Motor neuron (in vitro differentiated cells): Measurements from ENCODE around the gene POU2AF1. TPM values are rescaled to one million over a fixed set of nuclear protein-coding genes. Genes with fewer than 3 reads are reported as not detected.
A peak's percentile ranks its signal among the peaks of the same experiment; 100 is the strongest.

Source experiments
- ATAC-seq, 8 experiments: fragments of 200-7000 bp; cut with Tn5 transposase; replicated peaks in 6 of 8; 2 replicates each; pipeline ENCODE4 v1.8.0; 2021; ENCODE audit warnings: mild to moderate bottlenecking in 8 of 8, moderate library complexity in 8 of 8
- H3K27ac ChIP-seq, 2 donors: fragments of 250-450 bp; sonication (Bioruptor Pico); 2 replicates each; pipeline ENCODE4 v1.9.0; 2021; ENCODE audit warnings: antibody characterized with exemption in 2 of 2, mild to moderate bottlenecking in 2 of 2, moderate library complexity in 1 of 2
- H3K4me1 ChIP-seq, 2 donors: fragments of 250-450 bp; sonication (Bioruptor Pico); replicated peaks in 1 of 2; 2 replicates each; pipeline ENCODE4 v1.6.1; 2021; ENCODE audit warnings: antibody characterized with exemption in 2 of 2, mild to moderate bottlenecking in 2 of 2, moderate library complexity in 1 of 2
- H3K4me3 ChIP-seq, 5 donors: fragments of 250-450 bp; sonication (Bioruptor Pico); 2 replicates each; pipeline ENCODE4 v1.9.0; 2021; ENCODE audit warnings: antibody characterized with exemption in 5 of 5, mild to moderate bottlenecking in 5 of 5, moderate library complexity in 4 of 5
- WGBS, 10 experiments: fragments of 450-650 bp; shearing (Covaris generic); methylation state at CpG; one replicate each; pipeline ENCODE4 v1.0.0; 2022; 5-methylcytosine and 5-hydroxymethylcytosine counted together
- in situ Hi-C, 9 experiments: fragments of 400-800 bp; cut with MboI; loops; one replicate each; pipeline ENCODE4 v1.15.0; 2021; ENCODE audit warnings: low sequenced_read_pairs in 9 of 9, low pct_unique_long_range_greater_than_20kb in 2 of 9; ENCODE audit not compliant: unreplicated experiment in 9 of 9
- total RNA-seq, 8 experiments: library from RNA; unstranded; fragments of 300-600 nt; gene quantifications; 2 replicates each; pipeline versions ENCODE4 v1.2.3 to v1.2.4, GENCODE V29; 2022

The POU2AF1 gene
- total RNA-seq, 8 experiments from 2014 or later: 0.05 to 1.0 (median 0.35) TPM; not detected in 2

- no peak for ATAC-seq
- Histone ChIP-seq H3K4me3 (no peak overlapping the region), H3K4me1 (peaks cover 0 to 11% of the 10 kb centered on the region in 2 donors), H3K27ac (no peak overlapping the region)
- WGBS, 10 experiments: 17 to 100% (median 86%) methylated on average over 1 to 4 of the region's 4 CpGs; no CpG with 5 or more reads in 5 of the 10 experiments
- in situ Hi-C loops: no loop called here
These were observed 13.5 kb upstream of the POU2AF1 start for GRCh38 chr11:111392552-111392951.

DNA sequence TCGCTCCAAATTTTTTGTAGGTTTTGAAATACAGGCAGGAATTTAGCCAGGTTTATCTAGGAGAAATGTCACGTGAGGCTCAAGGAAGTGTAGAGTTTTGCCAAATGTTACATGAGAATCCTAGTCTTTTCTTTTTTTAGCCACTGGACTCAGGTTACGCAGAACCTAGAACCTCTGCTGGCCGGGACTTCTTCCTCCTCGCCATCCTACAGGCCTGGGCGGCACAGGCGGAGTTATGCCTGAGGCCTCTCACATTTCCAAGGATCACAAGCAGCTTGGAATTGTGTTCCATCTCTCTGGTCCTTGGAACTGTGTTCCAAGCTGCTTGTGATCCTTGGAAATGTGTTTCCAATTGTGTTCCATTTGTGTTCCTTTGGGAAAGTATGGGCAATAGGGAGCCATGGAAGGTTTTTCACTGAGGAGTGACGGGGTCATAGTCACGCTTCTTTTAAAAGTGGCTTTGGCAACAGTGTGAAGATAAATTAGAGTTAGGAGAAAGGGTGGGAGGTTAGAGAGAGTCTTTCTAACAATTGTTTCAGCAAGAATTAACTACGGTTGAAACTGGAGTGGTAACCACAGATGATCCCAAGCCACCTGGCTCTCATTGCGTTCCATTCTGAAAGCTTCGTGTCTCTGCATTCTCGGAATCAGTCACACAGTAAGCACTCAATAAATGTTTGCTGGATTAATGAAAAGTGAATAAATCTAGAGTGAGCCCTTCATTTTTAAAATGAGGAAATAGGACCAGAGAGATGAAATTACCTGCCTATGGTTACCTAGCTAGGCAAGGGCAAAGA lies 12.5 kb upstream of the POU2AF1 start:
- in situ Hi-C loops: no loop called here
- Histone ChIP-seq H3K4me1 (peaks cover 0 to under 1% of the 10 kb centered on the region in 2 donors), H3K27ac (no peak overlapping the region), H3K4me3 (no peak overlapping the region)
- 61 to 100% (median 93%) methylated on average over 2 to 11 of the region's 13 CpGs for WGBS, 10 experiments
- no peak for ATAC-seq

GRCh38 chr11:111388842-111389241 lies 9.8 kb upstream of the POU2AF1 start:
- Histone ChIP-seq H3K27ac (no peak overlapping the region), H3K4me1 (no peaks in the 10 kb centered on the region), H3K4me3 (no peak overlapping the region)
- in situ Hi-C loops: no loop called here
- WGBS, 10 experiments: 22 to 100% (median 75%) methylated on average over 1 of the region's 1 CpG; no CpG with 5 or more reads in 2 of the 10 experiments
- ATAC-seq: no peak

- Histone ChIP-seq H3K4me1 (no peaks in the 10 kb centered on the region), H3K4me3 (no peak overlapping the region), H3K27ac (no peak overlapping the region)
- WGBS, 10 experiments: 80 to 100% (median 91%) methylated on average over 2 to 4 of the region's 4 CpGs; no CpG with 5 or more reads in 4 of the 10 experiments
- peak in 2 of 8 experiments; percentile 52 to 54 for ATAC-seq
- in situ Hi-C loops: no loop called here
These were observed 9.3 kb upstream of the POU2AF1 start for GRCh38 chr11:111388420-111388819.

DNA sequence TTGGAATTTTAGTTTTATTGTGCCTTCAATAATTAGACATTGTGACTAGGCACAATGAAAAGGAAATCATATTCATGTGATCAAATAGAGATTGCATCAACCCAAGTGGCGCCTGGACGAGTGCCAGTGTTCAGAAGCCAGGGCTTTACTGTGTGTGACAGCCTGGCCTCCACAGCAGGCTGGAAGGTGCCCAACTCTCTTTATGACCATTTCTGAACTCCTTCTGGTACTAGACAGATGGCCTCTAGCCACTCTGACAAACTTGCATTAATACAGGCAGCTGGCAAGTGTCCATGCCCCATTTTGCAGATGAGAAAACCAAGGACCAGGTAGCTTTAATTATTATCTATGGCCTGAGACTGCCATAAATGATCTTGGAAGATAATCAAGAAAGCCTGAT lies 8.3 kb upstream of the POU2AF1 start:
- Histone ChIP-seq H3K4me1 (no peaks in the 10 kb centered on the region), H3K27ac (no peak overlapping the region), H3K4me3 (no peak overlapping the region)
- no peak for ATAC-seq
- WGBS, 10 experiments: 40 to 93% (median 79%) methylated on average over 1 to 2 of the region's 2 CpGs; no CpG with 5 or more reads in 6 of the 10 experiments
- in situ Hi-C loops: no loop called here

GRCh38 chr11:111386611-111387150 lies 7.6 kb upstream of the POU2AF1 start:
- H3K4me3 ChIP-seq: no peak overlapping the region
- H3K4me1 ChIP-seq: no peaks in the 10 kb centered on the region
- WGBS, 10 experiments: 35 to 100% (median 83%) methylated on average over 1 to 4 of the region's 4 CpGs; no CpG with 5 or more reads in 1 of the 10 experiments
- H3K27ac ChIP-seq: no peak overlapping the region
- in situ Hi-C loops: no loop called here
- no peak for ATAC-seq

DNA sequence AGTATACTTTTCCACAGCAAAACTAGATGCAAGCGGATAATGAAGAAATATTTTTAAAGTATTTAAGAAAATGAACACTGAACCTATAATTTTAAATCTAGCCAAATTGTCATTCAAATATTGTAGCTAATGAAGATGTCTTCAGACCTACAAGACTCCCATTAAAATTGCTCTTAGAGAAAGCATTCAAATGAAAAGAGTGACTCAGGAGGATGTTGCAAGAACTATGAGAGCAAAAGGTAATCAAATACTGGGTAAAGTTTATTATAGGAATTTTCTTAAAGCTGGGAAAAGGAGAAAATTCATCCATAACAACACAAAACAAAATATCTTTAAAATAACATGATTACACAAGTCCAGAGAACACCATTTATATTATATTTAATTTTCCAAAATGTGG lies 5.4 kb upstream of the POU2AF1 start:
- ATAC-seq: no peak
- in situ Hi-C loops: no loop called here
- Histone ChIP-seq H3K27ac (no peak overlapping the region), H3K4me1 (no peaks in the 10 kb centered on the region), H3K4me3 (no peak overlapping the region)
- WGBS, 10 experiments: 79 to 100% (median 89%) methylated on average over 1 of the region's 1 CpG; no CpG with 5 or more reads in 1 of the 10 experiments

- ATAC-seq: no peak
- WGBS, 10 experiments: 44 to 95% (median 82%) methylated on average over 1 to 2 of the region's 2 CpGs
- in situ Hi-C loops: no loop called here
These were observed 3.4 kb upstream of the POU2AF1 start for GRCh38 chr11:111382451-111382850.

GRCh38 chr11:111379602-111380136 lies 594 bp upstream of the POU2AF1 start:
- Histone ChIP-seq H3K4me3 (no peak overlapping the region), H3K4me1 (no peaks in the 10 kb centered on the region), H3K27ac (no peak overlapping the region)
- no peak for ATAC-seq
- in situ Hi-C loops: no loop called here
- WGBS, 10 experiments: 80 to 100% (median 83%) methylated on average over 1 to 5 of the region's 14 CpGs; no CpG with 5 or more reads in 5 of the 10 experiments

More at GRCh38 chr11:111382451-111382850, 3.4 kb upstream of the POU2AF1 start:
- Histone ChIP-seq H3K4me1 (no peaks in the 10 kb centered on the region), H3K4me3 (no peak overlapping the region), H3K27ac (no peak overlapping the region)

DNA sequence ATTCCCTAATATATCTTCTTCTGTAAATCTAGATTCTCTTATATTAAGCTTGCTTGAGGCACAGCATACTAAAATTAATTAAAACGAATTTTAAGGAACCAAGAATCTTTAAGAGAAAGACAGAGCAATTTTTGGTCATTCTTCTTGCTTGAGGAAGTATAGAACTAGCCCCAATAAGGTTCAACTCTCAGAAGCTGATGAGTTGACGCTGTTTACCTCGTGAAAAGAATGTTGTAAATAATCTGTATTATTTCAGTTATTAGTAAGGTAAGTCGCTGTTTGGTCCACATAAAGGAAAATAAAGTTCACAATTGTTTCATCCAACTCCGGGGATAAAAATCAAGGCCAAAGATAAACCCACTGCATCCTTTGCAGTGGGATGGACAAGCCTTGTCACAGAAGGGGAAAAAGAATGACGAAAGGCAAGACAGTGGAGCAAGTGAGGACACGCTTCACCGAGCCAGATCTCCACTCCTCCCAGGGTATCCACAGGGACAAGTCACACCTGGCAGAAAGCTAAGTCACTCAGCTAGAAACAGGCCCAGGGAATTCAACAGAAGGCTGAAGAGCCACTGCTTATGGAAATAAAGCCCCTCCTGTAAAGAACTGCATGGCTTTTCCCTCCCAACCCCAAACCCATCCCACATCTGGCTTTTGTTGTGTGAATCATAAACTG lies 752 bp downstream of the POU2AF1 start:
- no peaks in the 10 kb centered on the region for H3K4me1 ChIP-seq
- WGBS, 10 experiments: 43 to 92% (median 69%) methylated on average over 2 to 8 of the region's 8 CpGs; no CpG with 5 or more reads in 2 of the 10 experiments
- in situ Hi-C loops: no loop called here
- no peak overlapping the region for H3K27ac ChIP-seq
- ATAC-seq: peak in 1 of 8 experiments; percentile 93
- H3K4me3 ChIP-seq: no peak overlapping the region

- peak in 2 of 8 experiments; percentile 44 to 66 for ATAC-seq
- WGBS, 10 experiments: 0 to 70% (median 50%) methylated on average over 1 to 3 of the region's 3 CpGs; no CpG with 5 or more reads in 2 of the 10 experiments
- in situ Hi-C loops: no loop called here
- no peaks in the 10 kb centered on the region for H3K4me1 ChIP-seq
- H3K4me3 ChIP-seq: no peak overlapping the region
- no peak overlapping the region for H3K27ac ChIP-seq
These were observed 2.7 kb downstream of the POU2AF1 start for GRCh38 chr11:111376181-111376871.

DNA sequence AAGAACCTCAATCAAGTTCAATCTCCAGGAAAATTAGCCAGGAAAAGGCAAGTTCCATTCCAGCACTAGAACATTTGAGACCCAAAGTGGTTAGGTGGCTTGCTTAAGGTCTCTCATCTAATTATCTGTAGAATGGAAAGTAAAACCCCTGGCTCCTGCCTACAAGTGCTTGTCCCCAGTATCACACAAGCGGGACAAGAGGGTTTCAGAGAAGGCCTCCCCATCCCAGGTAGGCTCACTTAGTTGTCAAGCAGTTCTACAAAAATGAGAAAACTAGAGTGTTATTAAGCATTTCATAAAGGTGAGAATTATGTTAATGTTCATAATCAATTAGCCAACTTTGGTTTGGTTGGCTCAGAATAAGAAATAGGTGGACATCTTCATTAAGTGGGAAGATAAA lies 5.5 kb downstream of the POU2AF1 start:
- Histone ChIP-seq H3K4me1 (no peaks in the 10 kb centered on the region), H3K4me3 (no peak overlapping the region), H3K27ac (no peak overlapping the region)
- WGBS, 10 experiments: 40 to 100% (median 100%) methylated on average over 1 of the region's 1 CpG; no CpG with 5 or more reads in 1 of the 10 experiments
- in situ Hi-C loops: no loop called here
- ATAC-seq: no peak
